Measurements from ENCODE around the gene RUFY4. TPM values are rescaled to one million over a fixed set of nuclear protein-coding genes. Genes with fewer than 3 reads are reported as not detected.
"Not testable (repeated sequence)": the region's sequence is repeated elsewhere in the genome, so short reads cannot be mapped to it uniquely, and the experiment has no call there.

The RUFY4 gene
- polyA plus RNA-seq, 4 donors = 0.08 to 0.59 (median 0.18) TPM; not detected in 1

DNA sequence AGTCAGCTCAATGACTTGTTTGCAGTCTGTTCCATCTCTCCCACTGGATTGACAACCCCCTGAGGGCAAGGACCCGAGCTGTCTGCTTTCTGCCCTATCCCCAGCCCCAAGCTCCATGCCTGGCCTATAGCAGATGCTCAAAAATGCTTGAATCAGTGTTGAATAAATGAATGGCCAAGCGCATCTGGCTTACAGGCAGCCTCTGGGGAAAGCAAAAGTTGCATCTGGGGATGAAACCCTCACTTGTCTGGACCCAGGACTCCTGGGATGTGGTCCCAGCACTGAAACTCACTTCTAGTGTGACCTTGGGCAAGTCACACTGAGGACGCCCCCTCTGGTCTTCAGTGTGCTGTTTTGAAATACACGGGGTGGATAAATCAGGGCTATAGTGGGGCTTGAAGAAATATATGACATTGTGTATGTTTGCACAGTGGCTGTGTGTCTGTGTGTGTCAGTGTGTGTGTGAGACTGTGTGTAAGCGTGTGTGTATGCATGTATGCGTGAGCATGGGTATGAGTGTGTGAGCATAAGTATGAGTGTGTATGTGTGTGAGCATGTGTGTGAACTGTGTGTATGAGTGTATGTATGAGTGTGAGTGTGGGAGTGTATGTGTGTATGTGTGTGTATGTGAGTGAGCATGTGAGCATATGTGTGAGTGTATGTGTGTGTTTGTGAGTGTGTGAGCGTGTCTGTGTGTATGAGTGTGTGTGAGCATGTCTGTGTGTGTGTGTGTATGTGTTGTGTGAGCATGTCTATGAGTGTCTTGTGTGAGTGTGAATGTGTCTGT, 38.5 kb upstream of the RUFY4 start:
- DNase-seq (ENCODE audit: low read depth in 4 of 4, low spot score in 3 of 4) = no peak

DNA sequence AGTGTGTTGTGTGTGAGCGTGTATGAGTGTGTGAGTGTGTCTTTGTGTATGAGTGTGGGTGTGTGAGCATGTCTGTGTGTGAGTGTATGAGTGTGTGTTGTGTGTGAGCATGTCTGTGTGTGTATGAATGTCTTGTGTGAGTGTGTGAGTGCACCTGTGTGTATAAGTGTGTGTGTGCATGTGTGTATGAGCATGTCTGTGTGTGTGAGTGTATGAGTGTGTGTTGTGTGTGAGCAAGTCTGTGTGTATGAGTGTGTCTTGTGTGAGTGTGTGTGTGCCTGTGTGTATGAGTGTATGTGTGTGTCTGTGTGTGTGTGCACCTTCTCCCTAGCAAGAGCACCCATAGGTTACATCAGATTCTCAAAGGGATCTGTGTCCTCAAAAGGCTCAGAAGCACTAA, 37.8 kb upstream of the RUFY4 start:
- no peak for DNase-seq (ENCODE audit: low read depth in 4 of 4, low spot score in 3 of 4)

DNA sequence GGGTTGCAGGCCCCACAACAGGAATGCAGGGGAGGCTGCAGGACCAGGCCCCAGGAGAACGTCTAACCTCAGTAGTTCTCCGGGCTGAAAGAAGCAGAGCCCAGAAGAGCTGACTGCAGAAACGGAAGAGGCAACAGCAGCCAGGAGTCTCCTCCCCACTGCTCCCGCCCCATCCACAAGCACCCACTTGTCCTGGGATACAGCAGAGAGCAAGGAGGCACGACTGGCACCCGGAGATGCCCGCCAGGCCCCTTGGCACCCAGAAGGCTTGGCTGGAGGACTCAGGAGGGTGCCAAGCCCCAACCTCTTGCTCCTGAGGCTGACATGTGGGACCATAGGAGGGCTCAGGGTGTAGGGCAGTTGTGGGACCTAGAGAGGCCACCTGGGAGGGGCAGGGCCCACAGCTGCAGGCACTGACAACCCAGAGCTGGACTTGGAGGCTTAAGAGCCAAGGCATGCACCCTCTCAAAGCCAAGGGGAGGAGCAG, 37.2 kb upstream of the RUFY4 start:
- no peak for DNase-seq (ENCODE audit: low read depth in 4 of 4, low spot score in 3 of 4)

DNA sequence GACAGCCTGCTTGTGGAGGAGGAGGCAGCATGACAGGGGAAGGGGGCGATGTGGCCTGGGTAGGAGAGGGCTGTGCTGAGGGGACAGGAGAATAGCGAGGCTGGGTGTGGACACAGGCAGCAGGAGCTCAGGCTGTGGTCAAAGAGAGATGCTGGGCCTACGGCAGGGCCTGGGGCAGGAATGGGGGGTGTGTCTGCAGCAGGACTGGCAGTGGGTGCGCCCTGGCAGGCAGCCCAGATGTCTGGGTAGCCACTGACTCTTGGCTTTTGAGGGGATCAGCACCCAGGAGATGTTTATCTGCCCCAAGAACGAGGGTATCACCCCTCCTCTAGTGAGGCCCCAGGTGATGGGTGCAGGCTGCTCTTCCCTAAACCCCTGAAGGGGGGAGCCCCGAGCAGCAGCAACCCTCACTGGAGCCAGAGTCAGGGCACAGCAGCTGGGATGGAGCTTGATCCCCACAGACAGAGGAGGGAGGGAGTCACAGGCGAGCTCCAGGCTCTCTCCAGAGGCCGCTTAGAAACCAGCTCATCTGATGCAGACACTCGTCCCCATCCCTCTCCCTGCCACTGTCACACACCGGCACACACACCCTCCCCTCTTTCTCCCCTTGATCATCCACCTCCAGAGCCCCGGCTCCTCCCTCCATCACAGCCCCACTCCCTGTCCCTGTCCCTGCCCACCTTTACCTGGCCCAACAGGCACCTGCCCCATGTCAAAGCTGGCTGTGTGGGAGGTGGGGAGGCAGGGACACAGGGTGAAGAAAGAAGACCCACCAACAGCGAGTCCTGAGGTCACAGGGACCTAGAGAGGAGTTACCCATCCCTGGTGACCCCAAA, 36.5 kb upstream of the RUFY4 start:
- DNase-seq (ENCODE audit: low read depth in 4 of 4, low spot score in 3 of 4) = no peak

DNA sequence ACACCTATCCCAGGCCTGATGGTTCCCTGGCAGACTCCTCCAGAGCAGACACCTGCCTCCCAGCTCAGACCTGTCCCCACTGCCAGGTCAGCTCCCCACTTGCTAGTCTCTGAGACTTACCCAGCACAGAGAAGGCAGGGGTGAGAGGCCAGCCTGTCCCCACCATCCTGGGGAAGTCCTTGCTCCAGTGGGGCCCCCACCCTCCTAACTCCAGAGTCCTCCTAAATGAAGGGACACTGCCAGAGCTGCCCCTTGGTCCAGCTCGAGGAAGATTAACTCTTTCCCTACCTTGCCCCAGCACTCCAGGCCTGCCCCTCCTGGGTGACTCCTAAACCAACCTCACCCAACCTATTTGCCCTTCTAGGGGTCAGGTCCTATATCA, 35.9 kb upstream of the RUFY4 start:
- DNase-seq (ENCODE audit: low read depth in 4 of 4, low spot score in 3 of 4) = no peak

DNA sequence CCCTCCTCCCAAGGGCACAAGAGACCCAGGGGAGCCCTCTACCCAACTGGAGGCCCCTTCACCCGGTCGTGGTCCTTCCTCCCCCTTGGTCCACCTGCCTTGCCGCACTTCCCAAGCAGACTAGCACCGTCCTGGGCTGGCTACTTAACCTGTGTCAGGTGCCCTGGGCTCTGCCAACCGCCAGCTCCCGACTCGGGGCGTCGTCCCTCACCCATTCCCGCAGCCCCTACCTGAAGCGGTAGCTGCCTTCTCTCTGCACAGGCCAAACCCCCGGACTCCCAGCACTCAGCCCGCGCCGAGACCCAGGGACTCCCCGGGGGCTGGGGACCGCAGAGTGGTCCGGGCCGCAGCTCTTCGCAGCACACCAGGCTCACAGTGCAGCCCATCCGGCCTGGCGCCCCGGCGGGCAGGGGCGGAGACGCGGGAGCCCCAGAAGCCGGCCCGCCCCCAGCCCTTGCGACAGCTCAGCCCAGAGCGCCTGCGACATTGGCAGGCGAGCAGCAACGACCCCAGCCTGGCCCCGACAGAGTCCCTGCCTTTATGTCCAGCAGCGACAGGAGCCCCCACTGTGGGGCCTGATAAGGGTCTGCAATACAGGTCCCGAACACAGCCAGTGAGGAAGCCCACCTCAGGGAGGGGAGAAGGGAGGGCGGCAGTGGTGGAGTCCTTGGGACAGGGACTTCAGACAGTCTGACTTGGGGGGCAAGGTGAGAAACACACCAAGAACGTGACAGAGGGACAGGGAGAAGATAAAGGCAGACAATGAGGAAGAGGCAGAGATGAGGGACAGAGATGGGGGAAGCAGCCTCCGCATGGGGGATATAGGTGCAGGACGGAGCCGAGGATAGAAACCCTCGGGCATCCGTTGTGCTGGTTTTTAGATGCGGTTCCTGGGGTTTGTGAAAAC, 35.2 kb upstream of the RUFY4 start:
- DNase-seq (ENCODE audit: low read depth in 4 of 4, low spot score in 3 of 4) = no peak

DNA sequence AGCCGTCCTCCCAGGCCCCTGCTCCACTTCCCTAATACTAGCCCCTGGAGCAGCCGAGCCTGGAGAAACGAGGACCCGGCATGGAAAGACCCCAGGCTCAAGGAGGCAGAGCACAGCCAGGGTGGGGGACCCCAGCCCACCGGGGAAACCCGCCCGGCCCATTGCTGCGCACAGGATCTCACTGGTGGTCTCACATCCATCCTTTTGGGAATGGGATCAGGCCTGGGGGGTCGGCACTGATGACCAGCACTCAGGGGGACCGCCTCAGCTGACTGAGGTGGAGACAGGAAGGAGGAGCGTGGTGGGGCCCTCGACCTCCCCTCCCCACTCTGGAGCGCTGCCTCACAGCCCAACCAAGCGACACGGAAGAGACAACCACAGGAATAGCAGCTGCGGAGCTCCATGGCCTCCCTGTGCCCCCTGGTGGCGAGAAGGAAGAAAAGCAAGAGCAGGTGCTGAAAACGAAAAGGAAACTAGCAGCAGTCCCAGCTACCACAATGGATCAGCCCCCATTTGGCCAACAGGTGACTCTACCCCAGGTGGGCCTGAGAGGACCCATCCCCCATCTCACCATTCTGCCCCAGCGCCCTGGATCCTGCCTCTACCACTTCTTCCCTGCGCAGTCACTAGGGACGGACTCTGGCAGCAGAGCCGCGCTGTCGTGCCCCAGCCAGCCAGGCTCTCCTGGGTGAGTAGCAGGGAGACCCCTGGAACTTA, 34.4 kb upstream of the RUFY4 start:
- peak in 2 of 4 donors; percentile 39 to 68 for DNase-seq (ENCODE audit: low read depth in 4 of 4, low spot score in 3 of 4)

DNA sequence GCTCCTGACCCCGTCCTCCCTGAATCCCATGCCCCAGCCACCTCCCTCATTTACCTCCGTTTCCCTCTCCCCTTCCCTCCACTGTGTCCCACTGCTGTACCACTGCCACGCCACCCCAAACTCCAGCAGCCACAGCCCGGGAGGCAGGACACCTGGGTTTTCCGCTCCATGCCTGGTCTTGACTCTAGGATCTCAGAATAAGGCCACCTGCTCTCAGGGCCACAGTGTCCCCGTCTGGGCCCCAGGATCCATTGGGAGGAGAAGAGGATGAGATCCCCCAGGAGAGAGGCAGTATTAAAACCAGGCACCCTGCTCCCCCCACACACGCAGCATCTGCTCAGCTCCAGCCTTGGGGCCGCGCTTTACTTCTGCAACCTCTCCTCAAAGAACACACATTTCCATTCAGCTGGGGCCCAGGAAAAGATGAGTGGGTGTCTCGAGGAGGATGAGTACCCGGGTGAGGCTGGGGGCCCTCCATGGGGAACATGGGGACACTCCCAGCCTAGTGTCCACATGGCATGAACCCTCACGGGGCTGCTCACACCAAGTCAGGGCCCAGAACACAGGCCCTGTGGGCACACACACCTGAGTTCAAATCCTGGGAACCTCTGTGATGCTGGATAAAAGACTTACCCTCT, 33.5 kb upstream of the RUFY4 start:
- DNase-seq (ENCODE audit: low read depth in 4 of 4, low spot score in 3 of 4) = no peak

DNA sequence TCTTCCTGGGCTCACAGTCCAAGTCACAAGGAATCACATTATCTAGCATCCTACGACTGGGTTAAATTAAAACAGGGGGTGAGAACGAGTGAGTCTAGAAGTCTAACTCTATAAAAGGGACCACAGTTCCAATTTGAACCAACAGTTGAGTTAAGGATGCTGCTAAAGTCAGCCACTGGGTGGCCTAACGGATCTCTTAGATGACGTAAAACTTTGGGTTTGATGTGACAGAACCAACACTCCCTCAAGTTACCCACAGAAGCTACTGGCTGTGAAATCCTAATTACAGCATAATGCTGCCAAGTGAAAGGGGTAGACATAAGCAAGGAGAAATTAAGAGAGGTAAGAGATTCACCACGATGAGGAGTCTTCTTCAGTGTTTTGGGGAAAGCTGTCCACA, 32.7 kb upstream of the RUFY4 start:
- DNase-seq (ENCODE audit: low read depth in 4 of 4, low spot score in 3 of 4) = no peak

DNA sequence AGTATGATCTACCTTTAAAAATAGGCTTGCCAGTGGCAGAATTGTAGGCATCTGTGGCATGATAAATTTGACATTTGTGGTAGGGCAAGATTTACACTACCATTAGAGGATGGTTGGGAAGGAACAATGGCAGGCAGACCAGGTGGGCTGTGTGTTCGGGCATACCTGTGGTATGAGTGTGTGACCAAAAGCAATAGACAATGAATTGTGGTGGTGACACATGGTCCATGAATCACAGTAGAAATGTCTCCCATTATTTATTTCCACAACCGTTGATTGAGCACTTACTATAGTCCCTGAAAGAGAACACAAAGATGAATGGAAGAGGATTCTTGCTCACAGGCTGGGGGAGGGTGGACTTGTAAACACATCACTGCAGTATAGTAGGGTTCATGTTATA, 29.9 kb upstream of the RUFY4 start:
- DNase-seq (ENCODE audit: low read depth in 4 of 4, low spot score in 3 of 4) = no peak

DNA sequence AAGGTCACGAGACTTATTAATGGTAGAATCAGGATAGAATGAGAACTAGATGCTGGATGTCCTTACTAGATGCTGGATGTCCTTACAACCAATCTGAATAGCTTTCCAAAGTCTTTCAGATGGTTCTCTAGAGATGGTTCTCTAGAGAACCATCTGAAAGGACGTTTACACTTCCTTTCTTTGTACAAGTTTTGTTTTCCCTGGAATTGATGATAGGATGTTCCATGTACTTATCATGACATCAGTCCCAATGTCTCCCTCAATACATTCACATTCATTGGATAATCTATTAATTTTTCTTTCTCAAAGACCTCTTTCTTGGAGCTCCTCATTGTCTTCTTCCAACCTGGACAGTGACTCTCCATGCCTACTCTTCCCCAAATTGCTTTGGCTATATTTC, 28.2 kb upstream of the RUFY4 start:
- DNase-seq (ENCODE audit: low read depth in 4 of 4, low spot score in 3 of 4) = no peak

DNA sequence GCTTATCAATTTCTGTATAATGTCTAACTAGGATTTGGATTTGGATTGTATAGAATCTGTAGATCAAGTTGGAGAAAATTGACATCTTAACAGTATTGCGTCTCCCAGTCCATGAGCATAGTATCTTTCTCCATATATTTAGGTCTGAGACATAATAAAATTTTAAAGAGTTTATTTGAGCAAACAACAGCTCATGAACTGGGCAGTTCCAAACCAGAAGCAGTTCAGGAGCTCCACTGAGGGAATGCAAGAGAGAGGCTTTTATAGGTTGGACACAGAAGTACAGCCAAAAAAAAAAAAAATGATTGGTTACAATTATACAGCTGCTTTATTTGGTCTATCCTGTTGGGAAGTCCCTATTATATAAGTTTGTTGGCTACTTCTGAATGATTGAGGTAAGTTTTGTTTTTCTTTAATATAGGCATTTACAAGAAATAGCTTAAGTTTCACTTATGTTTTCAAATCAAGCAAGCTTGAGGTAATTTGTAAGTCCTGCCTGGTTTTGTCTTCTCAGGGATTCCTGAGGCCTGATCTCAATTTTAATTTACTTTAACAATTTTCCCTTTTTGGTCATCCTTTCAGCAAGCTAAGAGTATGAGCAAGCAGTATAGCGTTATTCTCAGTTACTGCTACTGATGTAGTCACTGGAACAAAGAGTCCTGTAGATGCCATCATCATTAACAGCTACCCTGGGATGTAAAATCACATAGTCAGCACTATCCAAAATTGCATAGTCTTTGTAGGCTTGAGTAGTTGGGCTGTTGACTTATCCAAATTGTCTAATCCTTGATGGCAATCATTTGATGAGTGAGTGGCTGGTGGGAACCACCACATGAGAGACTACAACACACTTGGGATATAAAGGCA, 27.5 kb upstream of the RUFY4 start:
- DNase-seq (ENCODE audit: low read depth in 4 of 4, low spot score in 3 of 4) = no peak

DNA sequence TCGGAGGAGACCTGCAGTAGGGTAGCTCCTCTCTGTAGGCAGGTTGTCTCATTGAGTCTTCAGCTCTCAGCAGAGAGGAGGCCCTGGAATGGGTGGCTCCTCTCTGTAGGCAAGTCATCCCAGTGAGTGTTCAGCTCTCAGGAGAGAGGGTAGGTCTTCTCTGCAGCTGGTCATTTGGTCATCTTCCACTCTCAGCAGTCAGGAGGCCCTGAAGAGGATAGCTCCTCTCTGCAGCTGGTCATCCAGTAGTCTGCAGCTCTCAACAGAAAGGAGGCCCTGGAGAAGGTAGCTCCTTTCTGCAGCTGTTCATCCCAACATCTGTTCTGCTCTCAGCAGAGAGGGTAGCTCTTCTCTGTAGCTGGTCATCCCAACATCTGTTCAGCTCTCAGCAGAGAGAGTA, 26.0 kb upstream of the RUFY4 start:
- no peak for DNase-seq (ENCODE audit: low read depth in 4 of 4, low spot score in 3 of 4)

DNA sequence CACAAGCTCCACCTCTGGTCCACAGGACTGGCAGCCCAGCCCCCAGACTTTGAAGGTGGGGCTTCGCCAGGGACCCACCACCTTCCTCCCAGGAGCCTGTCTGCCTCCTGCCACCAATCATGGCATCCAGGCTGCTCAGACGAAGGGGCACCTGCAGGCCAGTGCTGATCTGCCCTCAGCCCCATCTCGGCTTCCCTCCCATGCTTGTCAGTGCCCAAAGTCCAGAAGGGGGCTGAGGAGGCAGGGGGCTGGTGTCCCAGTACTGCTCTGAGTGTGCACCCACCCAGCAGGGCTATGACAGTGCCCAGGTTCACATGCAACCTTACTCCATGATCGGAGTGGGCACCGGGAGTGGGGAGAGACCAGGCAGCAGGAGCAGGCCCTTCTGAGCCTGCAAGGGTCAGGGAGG, 25.3 kb upstream of the RUFY4 start:
- DNase-seq (ENCODE audit: low read depth in 4 of 4, low spot score in 3 of 4) = no peak

DNA sequence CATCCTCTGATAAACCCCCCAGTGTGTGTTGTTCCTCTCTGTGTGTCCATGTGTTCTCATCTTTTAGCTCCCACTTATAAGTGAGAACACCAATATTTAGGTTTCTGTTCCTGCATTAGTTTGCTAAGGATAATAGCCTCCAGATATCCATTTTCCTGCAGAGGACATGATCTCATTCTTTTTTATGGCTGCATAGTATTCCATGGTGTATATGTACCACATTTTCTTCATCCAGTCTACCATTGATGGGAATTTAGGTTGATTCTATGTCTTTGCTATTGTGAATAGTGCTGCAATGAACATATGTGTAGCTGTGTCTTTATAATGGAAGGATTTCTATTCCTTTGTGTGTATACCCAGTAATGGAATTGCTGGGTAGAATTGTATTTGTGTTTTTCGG, 24.5 kb upstream of the RUFY4 start:
- DNase-seq (ENCODE audit: low read depth in 4 of 4, low spot score in 3 of 4) = not testable (repeated sequence)

DNA sequence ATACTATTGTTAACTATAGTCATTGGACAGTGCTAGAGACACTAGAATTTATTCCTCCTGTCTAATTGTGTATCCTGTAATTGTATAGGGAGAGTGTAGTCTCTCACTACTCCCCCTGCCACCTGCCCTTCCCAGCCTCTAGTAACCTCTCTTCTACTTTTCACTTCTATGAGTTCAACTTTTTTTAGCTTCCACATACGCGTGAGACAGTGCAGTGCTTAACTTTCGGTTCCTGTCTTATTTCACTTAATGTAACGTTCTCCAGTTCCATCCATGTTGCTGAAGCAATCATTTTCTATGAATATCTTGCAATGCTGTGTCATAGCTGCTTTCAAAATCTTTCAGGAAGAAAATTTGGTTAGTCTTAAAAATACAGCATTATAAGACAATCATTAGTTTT, 22.8 kb upstream of the RUFY4 start:
- no peak for DNase-seq (ENCODE audit: low read depth in 4 of 4, low spot score in 3 of 4)

DNA sequence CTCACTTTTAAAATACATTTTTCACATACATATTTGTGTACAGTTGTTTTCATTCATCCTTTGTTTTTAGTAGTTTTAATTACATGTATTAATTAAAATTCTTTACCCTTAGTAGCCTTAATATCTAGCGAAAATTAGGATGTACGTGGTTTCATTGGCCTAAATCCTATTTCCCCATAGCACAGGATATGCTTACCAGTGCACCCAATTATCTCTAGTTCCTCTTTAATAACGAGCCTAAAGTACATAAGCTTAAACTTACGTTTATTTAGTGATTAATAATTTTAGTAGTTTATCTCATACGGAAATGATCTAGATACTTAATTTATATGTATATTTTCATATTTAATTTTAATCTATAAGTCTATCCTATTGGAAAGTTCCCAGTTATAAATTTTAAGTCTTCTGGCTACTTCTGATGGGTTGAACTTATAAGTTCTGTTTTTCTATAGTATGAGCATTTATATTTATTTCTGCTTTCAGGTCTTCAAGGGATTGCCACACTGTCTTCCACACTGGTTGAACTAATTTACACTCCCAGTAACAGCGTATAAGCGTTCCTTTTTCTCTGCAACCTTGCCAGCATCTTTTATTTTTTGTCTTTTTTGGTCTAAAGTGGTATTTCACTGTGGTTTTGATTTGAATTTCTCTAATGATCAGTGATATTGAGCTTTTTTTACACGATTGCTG, 21.4 kb upstream of the RUFY4 start:
- DNase-seq (ENCODE audit: low read depth in 4 of 4, low spot score in 3 of 4) = no peak

DNA sequence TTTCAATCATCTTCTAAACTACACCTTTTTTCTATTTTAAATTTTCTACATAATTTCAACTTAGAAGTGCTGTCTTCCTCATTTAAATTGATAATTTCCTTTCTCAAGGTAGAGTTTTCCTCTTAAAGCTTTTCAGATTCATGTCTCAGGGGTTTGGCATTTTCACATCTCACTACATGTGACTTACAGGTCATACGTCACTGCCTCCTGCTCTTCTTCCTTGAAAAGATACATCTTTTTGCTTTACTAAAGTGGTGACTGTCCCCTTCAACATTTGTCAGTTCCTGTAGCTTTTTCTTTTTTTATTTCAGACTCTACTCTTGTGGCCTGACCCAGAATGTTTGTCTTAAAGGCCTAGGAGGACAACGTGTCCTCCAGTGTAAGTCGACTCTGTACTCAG, 17.1 kb upstream of the RUFY4 start:
- DNase-seq (ENCODE audit: low read depth in 4 of 4, low spot score in 3 of 4) = no peak

Measured in right renal pelvis (tissue), 4 donors.